Progenitor cell of endocrine pancreas (in vitro differentiated cells): Measurements from ENCODE around the gene PLCH1. TPM values are rescaled to one million over a fixed set of nuclear protein-coding genes. Genes with fewer than 3 reads are reported as not detected.

Experiments
- DNase-seq: peaks from one replicate; pipeline ENCODE4 v3.0.0; 2021; ENCODE audit warnings: low spot score; ENCODE audit not compliant: unreplicated experiment
- H3K27ac Mint-ChIP-seq: 2 replicates; pipeline ENCODE4 v1.8.0; 2021; ENCODE audit warnings: mild to moderate bottlenecking, moderate library complexity, mixed read lengths
- H3K27me3 Mint-ChIP-seq: 2 replicates; pipeline ENCODE4 v1.8.0; 2021; ENCODE audit warnings: mixed read lengths
- H3K36me3 Mint-ChIP-seq: 2 replicates; pipeline ENCODE4 v1.8.0; 2022; ENCODE audit warnings: mixed read lengths; ENCODE audit not compliant: insufficient read depth
- H3K4me1 Mint-ChIP-seq: 2 replicates; pipeline ENCODE4 v1.8.0; 2021; ENCODE audit warnings: low read depth, mixed read lengths
- H3K4me3 Mint-ChIP-seq: 2 replicates; pipeline ENCODE4 v1.8.0; 2021; ENCODE audit warnings: low read depth, mild to moderate bottlenecking, moderate library complexity, mixed read lengths
- H3K9me3 Mint-ChIP-seq: 2 replicates; pipeline ENCODE4 v1.8.0; 2021; ENCODE audit warnings: low read depth, mixed read lengths
- CTCF ChIP-seq: fragments of 200-600 bp; sonication (generic); IDR thresholded peaks from one replicate; pipeline ENCODE4 v1.5.0; 2021; ENCODE audit warnings: antibody characterized with exemption, mild to moderate bottlenecking; ENCODE audit not compliant: unreplicated experiment
- total RNA-seq: library from RNA; stranded (reverse); gene quantifications from 2 replicates; pipeline ENCODE4 v1.2.1, GENCODE V29; 2021

The PLCH1 gene
- total RNA-seq, 1 donor from 2014 or later = 14.2 TPM

- no peak for TF ChIP-seq CTCF
- peaks cover 6% of the 10 kb centered on the region for H3K9me3 Mint-ChIP-seq
- no peak for DNase-seq
- peaks cover 16% of the 10 kb centered on the region for H3K36me3 Mint-ChIP-seq
- H3K4me1 Mint-ChIP-seq = no peaks in the 10 kb centered on the region
- H3K27ac Mint-ChIP-seq = no peak overlapping the region
- H3K27me3 Mint-ChIP-seq = no peaks in the 10 kb centered on the region
- H3K4me3 Mint-ChIP-seq = no peak overlapping the region
Observed at GRCh38 chr3:155771126-155771525, 26.3 kb upstream of the PLCH1 start.

DNA sequence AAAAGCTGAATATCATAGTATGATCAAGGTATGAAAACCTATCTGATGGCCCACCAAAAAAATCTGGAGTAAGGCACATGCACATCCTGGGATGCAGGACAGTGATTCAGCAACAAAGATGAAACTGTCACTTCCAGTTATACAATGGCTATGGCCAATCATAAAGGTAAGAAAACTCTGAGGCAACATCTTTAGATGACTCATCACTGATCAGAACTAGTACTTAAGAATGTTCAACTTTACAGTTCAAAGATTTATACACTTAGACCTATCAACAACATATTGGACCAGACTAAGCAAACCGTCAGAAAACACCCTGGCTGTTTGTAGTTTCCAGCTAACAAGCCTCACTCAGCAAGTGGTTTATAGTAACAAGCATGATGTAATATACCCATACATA is 21.3 kb upstream of the PLCH1 start:
- Mint-ChIP-seq H3K27me3 (no peaks in the 10 kb centered on the region), H3K27ac (no peak overlapping the region), H3K9me3 (peaks cover 6% of the 10 kb centered on the region), H3K36me3 (peaks cover 21% of the 10 kb centered on the region), H3K4me3 (no peak overlapping the region), H3K4me1 (no peaks in the 10 kb centered on the region)
- DNase-seq = no peak
- TF ChIP-seq CTCF = no peak

- peaks cover 9% of the 10 kb centered on the region for H3K36me3 Mint-ChIP-seq
- H3K27ac Mint-ChIP-seq = no peak overlapping the region
- no peak for TF ChIP-seq CTCF
- H3K9me3 Mint-ChIP-seq = no peaks in the 10 kb centered on the region
- no peaks in the 10 kb centered on the region for H3K4me1 Mint-ChIP-seq
- no peak for DNase-seq
- no peak overlapping the region for H3K4me3 Mint-ChIP-seq
- no peaks in the 10 kb centered on the region for H3K27me3 Mint-ChIP-seq
Observed at GRCh38 chr3:155763870-155764463, 19.1 kb upstream of the PLCH1 start.

DNA sequence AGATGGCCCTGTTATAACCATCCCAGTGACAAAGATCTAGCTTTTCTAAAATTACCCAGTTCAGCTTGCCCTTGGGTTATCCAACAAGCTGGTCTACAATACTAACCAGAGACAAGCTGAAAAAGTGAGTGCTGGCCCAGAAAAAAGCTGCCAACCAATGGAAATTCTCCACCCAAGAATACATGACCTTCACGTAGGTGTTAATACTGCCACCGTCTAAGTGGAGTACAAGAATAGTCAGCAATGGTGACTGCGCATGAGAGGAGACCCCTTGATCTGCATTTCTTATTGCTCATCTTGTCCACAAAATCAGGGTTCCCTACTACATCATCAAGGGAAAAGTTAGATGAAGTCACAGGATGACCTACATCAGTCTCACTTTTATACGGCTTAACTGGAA is 15.8 kb upstream of the PLCH1 start:
- TF ChIP-seq CTCF = no peak
- Mint-ChIP-seq H3K4me3 (no peak overlapping the region), H3K27ac (no peak overlapping the region), H3K4me1 (no peaks in the 10 kb centered on the region), H3K36me3 (peaks cover 7% of the 10 kb centered on the region), H3K9me3 (no peaks in the 10 kb centered on the region), H3K27me3 (no peaks in the 10 kb centered on the region)
- no peak for DNase-seq

- H3K36me3 Mint-ChIP-seq = no peaks in the 10 kb centered on the region
- no peak overlapping the region for H3K4me3 Mint-ChIP-seq
- DNase-seq = no peak
- no peak for TF ChIP-seq CTCF
- H3K4me1 Mint-ChIP-seq = peaks cover 3% of the 10 kb centered on the region
- no peak overlapping the region for H3K27ac Mint-ChIP-seq
- H3K27me3 Mint-ChIP-seq = no peaks in the 10 kb centered on the region
- H3K9me3 Mint-ChIP-seq = no peaks in the 10 kb centered on the region
Observed at GRCh38 chr3:155757577-155757976, 12.7 kb upstream of the PLCH1 start.
